ENCODE results near the gene UNC13D. TPM values are rescaled to one million over a fixed set of nuclear protein-coding genes. Genes with fewer than 3 reads are reported as not detected.
A peak's percentile ranks its signal among the peaks of the same experiment; 100 is the strongest.

Gene UNC13D
- total RNA-seq, 4 donors from 2014 or later: 5.9 to 10.0 (median 9.0) TPM

GRCh38 chr17:75856062-75856756, 12.0 kb upstream of the UNC13D start:
- WGBS: 4% methylated on average over 7 of the region's 24 CpGs
- intact Hi-C loops (cut with DNase I): no loop called here

GRCh38 chr17:75855310-75856061, 11.3 kb upstream of the UNC13D start, which contains the start of gene WBP2:
Gene WBP2 (minus strand): TSS chr17:75855335. CDS start chr17:75855297, 38 bp downstream.
- no peaks in the 10 kb centered on the region for H3K9me3 ChIP-seq
- intact Hi-C loops (cut with DNase I): no loop called here
- H3K4me3 ChIP-seq: peak within 1 kb of the TSS; percentile 79 to 92 (median 86)
- peaks cover 11 to 25% (median 22%) of the 10 kb centered on the region in 4 donors for H3K36me3 ChIP-seq
- peak; percentile 99 to 100 for TF ChIP-seq POLR2AphosphoS5 (IDR thresholded peaks at IDR 0.05)
- peak; percentile 58 to 73 (median 62) for TF ChIP-seq CTCF (IDR thresholded peaks at IDR 0.05)
- peak; percentile 97 for TF ChIP-seq POLR2A (IDR thresholded peaks at IDR 0.05; ENCODE audit: low read depth)
- no peak for TF ChIP-seq EP300 (IDR thresholded peaks at IDR 0.05)
- H3K4me1 ChIP-seq: peaks cover 51 to 63% (median 57%) of the 10 kb centered on the region in 4 donors
- DNase-seq (ENCODE audit: extremely low spot score): peak; percentile 100
- H3K27me3 ChIP-seq: no peaks in the 10 kb centered on the region
- peak within 1 kb of the TSS; percentile 98 to 100 (median 100) for H3K27ac ChIP-seq (replicated peaks in 1 of 4)
- WGBS: under 1% methylated on average over 30 of the region's 58 CpGs

More at GRCh38 chr17:75856062-75856756, 12.0 kb upstream of the UNC13D start:
- DNase-seq (ENCODE audit: extremely low spot score): no peak
- no peaks in the 10 kb centered on the region for H3K27me3 ChIP-seq
- no peak for TF ChIP-seq CTCF (IDR thresholded peaks at IDR 0.05)
- peaks cover 48 to 61% (median 54%) of the 10 kb centered on the region in 4 donors for H3K4me1 ChIP-seq
- H3K9me3 ChIP-seq: no peaks in the 10 kb centered on the region
- peak overlapping the region; percentile 98 to 100 (median 100) for H3K27ac ChIP-seq (replicated peaks in 1 of 4)
- H3K4me3 ChIP-seq: peak overlapping the region; percentile 79 to 92 (median 86)
- peaks cover 3 to 18% (median 15%) of the 10 kb centered on the region in 4 donors for H3K36me3 ChIP-seq

DNA sequence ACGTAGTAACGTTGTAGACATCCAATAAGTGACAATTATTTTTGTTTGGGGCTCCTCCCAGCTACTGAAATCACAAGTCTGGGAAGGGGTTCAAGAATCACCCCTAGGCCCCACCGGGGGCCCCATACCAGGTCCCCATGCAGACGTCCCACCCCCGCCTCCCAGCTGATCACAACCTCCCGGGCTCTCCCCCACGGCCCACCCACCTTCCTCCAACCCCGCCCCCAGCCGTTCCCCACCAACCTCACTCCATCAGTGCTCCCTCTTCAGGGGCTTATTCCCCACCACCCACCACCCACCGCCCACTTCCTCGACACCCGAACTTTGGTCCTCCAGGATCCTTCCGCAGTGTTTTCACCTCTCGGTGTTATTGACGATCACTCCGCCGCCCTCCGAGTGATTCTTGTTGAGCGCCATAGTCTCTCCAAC, 10.7 kb upstream of the UNC13D start:
- Histone ChIP-seq H3K4me3 (peak overlapping the region; percentile 79 to 92 (median 86)), H3K4me1 (peaks cover 55 to 69% (median 63%) of the 10 kb centered on the region in 4 donors), H3K36me3 (peaks cover 15 to 31% (median 28%) of the 10 kb centered on the region in 4 donors), H3K27ac (replicated peaks in 1 of 4) (peak overlapping the region; percentile 92 to 100 (median 100)), H3K9me3 (no peaks in the 10 kb centered on the region), H3K27me3 (no peaks in the 10 kb centered on the region)
- DNase-seq (ENCODE audit: extremely low spot score): no peak
- intact Hi-C loops (cut with DNase I): no loop called here
- WGBS: 0% methylated on average over 17 of the region's 19 CpGs
- peak; percentile 76 for TF ChIP-seq POLR2A (IDR thresholded peaks at IDR 0.05; ENCODE audit: low read depth)
- no peak for TF ChIP-seq POLR2AphosphoS5 (IDR thresholded peaks at IDR 0.05)
- no peak for TF ChIP-seq EP300 (IDR thresholded peaks at IDR 0.05)
- peak in 1 of 3 experiments; percentile 12 for TF ChIP-seq CTCF (IDR thresholded peaks at IDR 0.05)

DNA sequence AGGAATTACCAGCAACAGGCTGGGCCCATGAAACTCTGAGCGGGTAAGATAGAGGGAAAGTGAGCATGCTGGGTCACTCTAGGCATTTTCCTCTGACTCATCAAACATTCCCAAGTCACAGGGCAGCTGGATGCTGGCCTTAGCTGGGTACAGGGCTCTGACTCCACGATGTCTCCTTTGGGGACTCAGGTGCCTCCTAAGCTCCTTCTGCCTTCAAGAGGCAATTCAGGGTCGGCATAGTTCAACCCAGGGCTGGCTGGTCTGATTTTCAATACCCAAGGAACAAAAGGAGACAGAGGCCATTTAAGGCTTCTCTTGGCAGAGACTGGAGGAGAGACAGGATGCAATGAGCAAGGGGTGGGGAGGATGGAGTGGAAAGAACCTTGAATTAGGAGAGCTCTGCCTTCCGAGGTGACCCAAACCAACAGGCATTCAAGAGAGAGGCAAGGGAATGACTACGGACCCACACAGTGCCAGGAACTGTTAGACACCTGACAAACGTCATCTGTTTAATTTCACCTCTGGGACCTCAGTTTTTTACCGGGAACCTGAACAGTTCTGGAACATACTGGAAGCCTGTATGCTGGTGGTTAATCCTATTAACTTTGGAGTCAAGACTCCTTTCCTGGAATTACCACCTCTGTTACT, 10.0 kb upstream of the UNC13D start:
- Histone ChIP-seq H3K27me3 (no peaks in the 10 kb centered on the region), H3K9me3 (no peaks in the 10 kb centered on the region), H3K4me3 (peak overlapping the region; percentile 79 to 92 (median 86)), H3K27ac (replicated peaks in 1 of 4) (peak overlapping the region; percentile 92 to 100 (median 100)), H3K4me1 (peaks cover 61 to 73% (median 68%) of the 10 kb centered on the region in 4 donors), H3K36me3 (peaks cover 21 to 38% (median 34%) of the 10 kb centered on the region in 4 donors)
- no peak for DNase-seq (ENCODE audit: extremely low spot score)
- WGBS: 11% methylated on average over 7 of the region's 7 CpGs
- no peak for TF ChIP-seq CTCF (IDR thresholded peaks at IDR 0.05)
- peak; percentile 74 for TF ChIP-seq EP300 (IDR thresholded peaks at IDR 0.05)
- TF ChIP-seq POLR2A (IDR thresholded peaks at IDR 0.05; ENCODE audit: low read depth): no peak
- TF ChIP-seq POLR2AphosphoS5 (IDR thresholded peaks at IDR 0.05): peak; percentile 72 to 90
- intact Hi-C loops (cut with DNase I): no loop called here

Data from esophagus muscularis mucosa (tissue), 4 donors.